Activated CD4-positive, alpha-beta T cell treated with anti-CD3 and anti-CD28 coated beads for 24 hours (primary cell): ENCODE data around the gene KAZN.
A peak's percentile ranks its signal among the peaks of the same experiment; 100 is the strongest.

Experiments used
- DNase-seq, 2 donors: peaks; one replicate each; pipeline ENCODE4 v3.0.0-alpha.2; 2020; ENCODE audit warnings: low read depth in 2 of 2

The KAZN gene

GRCh38 chr1:15007368-15007767, 408.9 kb downstream of the KAZN start:
- DNase-seq: no peak

- no peak for DNase-seq
These were observed 409.4 kb downstream of the KAZN start for GRCh38 chr1:15007842-15008241.

- no peak for DNase-seq
These were observed 410.6 kb downstream of the KAZN start for GRCh38 chr1:15008783-15009729.

- DNase-seq: no peak
These were observed 412.7 kb downstream of the KAZN start for GRCh38 chr1:15011160-15011559.

GRCh38 chr1:15011661-15012060, 413.2 kb downstream of the KAZN start:
- DNase-seq: no peak

GRCh38 chr1:15012822-15013221, 414.3 kb downstream of the KAZN start:
- no peak for DNase-seq

- DNase-seq: no peak
These were observed 415.3 kb downstream of the KAZN start for GRCh38 chr1:15013767-15014166.

GRCh38 chr1:15014516-15014915, 416.0 kb downstream of the KAZN start:
- no peak for DNase-seq

- no peak for DNase-seq
These were observed 417.5 kb downstream of the KAZN start for GRCh38 chr1:15016001-15016400.

GRCh38 chr1:15016526-15016925, 418.0 kb downstream of the KAZN start:
- DNase-seq: no peak

- no peak for DNase-seq
These were observed 418.6 kb downstream of the KAZN start for GRCh38 chr1:15017120-15017519.

GRCh38 chr1:15018767-15019166, 420.3 kb downstream of the KAZN start:
- no peak for DNase-seq

GRCh38 chr1:15020943-15021745, 422.7 kb downstream of the KAZN start:
- no peak for DNase-seq

- DNase-seq: no peak
These were observed 423.6 kb downstream of the KAZN start for GRCh38 chr1:15022048-15022447.

- DNase-seq: no peak
These were observed 424.7 kb downstream of the KAZN start for GRCh38 chr1:15023205-15023604.

- no peak for DNase-seq
These were observed 425.5 kb downstream of the KAZN start for GRCh38 chr1:15023976-15024375.

- no peak for DNase-seq
These were observed 427.6 kb downstream of the KAZN start for GRCh38 chr1:15026117-15026489.

- peak; percentile 22 to 39 for DNase-seq
These were observed 429.1 kb downstream of the KAZN start for GRCh38 chr1:15027515-15027986.

GRCh38 chr1:15028102-15028501, 429.6 kb downstream of the KAZN start:
- DNase-seq: no peak

GRCh38 chr1:15028616-15029015, 430.1 kb downstream of the KAZN start:
- DNase-seq: no peak

- DNase-seq: no peak
These were observed 430.6 kb downstream of the KAZN start for GRCh38 chr1:15029036-15029435.

GRCh38 chr1:15029786-15030185, 431.3 kb downstream of the KAZN start:
- no peak for DNase-seq
